Ishikawa (cell line): ENCODE results near the gene SLC6A20.

ENCODE experiments used
- CEBPB ChIP-seq: IDR thresholded peaks from 2 replicates; pipeline ENCODE4 v1.6.1; 2012
- CREB1 ChIP-seq: IDR thresholded peaks from 2 replicates; pipeline ENCODE4 v1.6.1; 2012; ENCODE audit warnings: low read depth
- EGR1 ChIP-seq: IDR thresholded peaks from 2 replicates; pipeline ENCODE4 v1.6.1; 2012
- EP300 ChIP-seq: IDR thresholded peaks from 2 replicates; pipeline ENCODE4 v1.6.1; 2012; ENCODE audit warnings: borderline replicate concordance
- FOXM1 ChIP-seq: IDR thresholded peaks from 2 replicates; pipeline ENCODE4 v1.6.1; 2012; ENCODE audit warnings: low read depth, borderline replicate concordance
- NFIC ChIP-seq: IDR thresholded peaks from 2 replicates; pipeline ENCODE4 v1.6.1; 2012
- RAD21 ChIP-seq: IDR thresholded peaks from 2 replicates; pipeline ENCODE4 v1.6.1; 2012; ENCODE audit warnings: low read depth
- TAF1 ChIP-seq: IDR thresholded peaks from 2 replicates; pipeline ENCODE4 v1.6.1; 2012; ENCODE audit warnings: low read depth, mild to moderate bottlenecking
- TCF12 ChIP-seq: IDR thresholded peaks from 2 replicates; pipeline ENCODE4 v1.6.1; 2012; ENCODE audit warnings: low read depth
- TEAD4 ChIP-seq: IDR thresholded peaks from 2 replicates; pipeline ENCODE4 v1.6.1; 2012
- YY1 ChIP-seq: IDR thresholded peaks from 2 replicates; pipeline ENCODE4 v1.6.1; 2012; ENCODE audit warnings: low read depth
- ZBTB7A ChIP-seq: IDR thresholded peaks from 2 replicates; pipeline ENCODE4 v1.6.1; 2012; ENCODE audit warnings: low read depth
- TF ChIP-seq, protein P1 (sequence below): IDR thresholded peaks from 2 replicates; pipeline ENCODE4 v1.6.1; 2012; ENCODE audit warnings: low read depth, mild to moderate bottlenecking
- TF ChIP-seq, protein P2 (sequence below): IDR thresholded peaks from 2 replicates; pipeline ENCODE4 v1.6.1; 2012
- TF ChIP-seq, protein P3 (sequence below): IDR thresholded peaks from 2 replicates; pipeline ENCODE4 v1.6.1; 2012

Gene SLC6A20

DNA sequence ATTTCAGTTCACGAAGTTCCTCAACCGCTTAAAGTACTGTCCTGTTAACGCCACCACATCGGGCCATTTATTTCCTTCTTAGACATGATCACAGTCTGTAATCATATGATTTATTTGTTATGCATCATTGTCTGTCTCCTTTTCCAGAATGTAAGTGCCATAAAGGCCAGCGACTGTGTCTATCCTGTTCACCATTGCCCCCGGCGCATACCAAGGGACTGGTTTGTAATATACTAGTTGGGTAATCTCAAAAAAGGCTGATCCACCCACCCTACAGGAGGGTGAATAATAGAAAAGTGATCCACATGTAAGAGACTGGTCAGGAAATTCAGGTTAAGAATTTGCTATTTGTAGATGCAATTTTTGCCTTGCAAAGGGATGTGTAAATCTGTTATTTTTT lies 41.9 kb downstream of the SLC6A20 start:
- TF ChIP-seq FOXM1 = no peak
- no peak for TF ChIP-seq CEBPB
- TF ChIP-seq EP300 = no peak
- no peak for TF ChIP-seq CREB1
- TF ChIP-seq EGR1 = no peak
- TF ChIP-seq, protein P1, sequence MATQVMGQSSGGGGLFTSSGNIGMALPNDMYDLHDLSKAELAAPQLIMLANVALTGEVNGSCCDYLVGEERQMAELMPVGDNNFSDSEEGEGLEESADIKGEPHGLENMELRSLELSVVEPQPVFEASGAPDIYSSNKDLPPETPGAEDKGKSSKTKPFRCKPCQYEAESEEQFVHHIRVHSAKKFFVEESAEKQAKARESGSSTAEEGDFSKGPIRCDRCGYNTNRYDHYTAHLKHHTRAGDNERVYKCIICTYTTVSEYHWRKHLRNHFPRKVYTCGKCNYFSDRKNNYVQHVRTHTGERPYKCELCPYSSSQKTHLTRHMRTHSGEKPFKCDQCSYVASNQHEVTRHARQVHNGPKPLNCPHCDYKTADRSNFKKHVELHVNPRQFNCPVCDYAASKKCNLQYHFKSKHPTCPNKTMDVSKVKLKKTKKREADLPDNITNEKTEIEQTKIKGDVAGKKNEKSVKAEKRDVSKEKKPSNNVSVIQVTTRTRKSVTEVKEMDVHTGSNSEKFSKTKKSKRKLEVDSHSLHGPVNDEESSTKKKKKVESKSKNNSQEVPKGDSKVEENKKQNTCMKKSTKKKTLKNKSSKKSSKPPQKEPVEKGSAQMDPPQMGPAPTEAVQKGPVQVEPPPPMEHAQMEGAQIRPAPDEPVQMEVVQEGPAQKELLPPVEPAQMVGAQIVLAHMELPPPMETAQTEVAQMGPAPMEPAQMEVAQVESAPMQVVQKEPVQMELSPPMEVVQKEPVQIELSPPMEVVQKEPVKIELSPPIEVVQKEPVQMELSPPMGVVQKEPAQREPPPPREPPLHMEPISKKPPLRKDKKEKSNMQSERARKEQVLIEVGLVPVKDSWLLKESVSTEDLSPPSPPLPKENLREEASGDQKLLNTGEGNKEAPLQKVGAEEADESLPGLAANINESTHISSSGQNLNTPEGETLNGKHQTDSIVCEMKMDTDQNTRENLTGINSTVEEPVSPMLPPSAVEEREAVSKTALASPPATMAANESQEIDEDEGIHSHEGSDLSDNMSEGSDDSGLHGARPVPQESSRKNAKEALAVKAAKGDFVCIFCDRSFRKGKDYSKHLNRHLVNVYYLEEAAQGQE = no peak
- TF ChIP-seq TCF12 = no peak
- TF ChIP-seq, protein P2, sequence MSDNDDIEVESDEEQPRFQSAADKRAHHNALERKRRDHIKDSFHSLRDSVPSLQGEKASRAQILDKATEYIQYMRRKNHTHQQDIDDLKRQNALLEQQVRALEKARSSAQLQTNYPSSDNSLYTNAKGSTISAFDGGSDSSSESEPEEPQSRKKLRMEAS = no peak
- no peak for TF ChIP-seq YY1
- TF ChIP-seq NFIC = no peak
- TF ChIP-seq RAD21 = no peak

DNA sequence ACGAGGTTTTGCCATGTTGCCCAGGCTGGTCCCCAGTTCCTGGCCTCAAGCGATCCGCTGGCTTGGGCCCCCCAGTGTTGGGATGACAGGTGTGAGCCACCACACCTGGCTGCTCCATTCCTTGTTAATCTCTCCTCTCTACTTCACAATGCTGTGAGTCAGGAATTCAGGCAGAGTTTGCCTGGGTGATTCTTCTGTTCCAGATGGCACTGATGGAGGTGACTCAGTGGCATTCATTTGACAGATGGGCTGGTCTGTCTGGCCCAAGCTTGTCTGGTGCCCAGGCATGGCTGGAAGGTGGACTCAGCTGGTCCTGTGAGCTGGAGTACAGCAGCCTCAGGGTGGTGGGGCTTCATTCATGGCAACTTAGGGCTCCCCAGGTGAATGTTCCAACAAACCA lies 43.2 kb downstream of the SLC6A20 start:
- TF ChIP-seq TAF1 = no peak
- no peak for TF ChIP-seq CEBPB
- TF ChIP-seq, protein P1 = no peak
- TF ChIP-seq CREB1 = no peak
- TF ChIP-seq RAD21 = no peak
- TF ChIP-seq EP300 = no peak
- no peak for TF ChIP-seq TEAD4
- no peak for TF ChIP-seq EGR1
- no peak for TF ChIP-seq FOXM1
- TF ChIP-seq YY1 = no peak
- no peak for TF ChIP-seq NFIC
- TF ChIP-seq, protein P2 = no peak
- TF ChIP-seq TCF12 = no peak
- TF ChIP-seq, protein P3, sequence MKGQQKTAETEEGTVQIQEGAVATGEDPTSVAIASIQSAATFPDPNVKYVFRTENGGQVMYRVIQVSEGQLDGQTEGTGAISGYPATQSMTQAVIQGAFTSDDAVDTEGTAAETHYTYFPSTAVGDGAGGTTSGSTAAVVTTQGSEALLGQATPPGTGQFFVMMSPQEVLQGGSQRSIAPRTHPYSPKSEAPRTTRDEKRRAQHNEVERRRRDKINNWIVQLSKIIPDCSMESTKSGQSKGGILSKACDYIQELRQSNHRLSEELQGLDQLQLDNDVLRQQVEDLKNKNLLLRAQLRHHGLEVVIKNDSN = no peak
- no peak for TF ChIP-seq ZBTB7A

DNA sequence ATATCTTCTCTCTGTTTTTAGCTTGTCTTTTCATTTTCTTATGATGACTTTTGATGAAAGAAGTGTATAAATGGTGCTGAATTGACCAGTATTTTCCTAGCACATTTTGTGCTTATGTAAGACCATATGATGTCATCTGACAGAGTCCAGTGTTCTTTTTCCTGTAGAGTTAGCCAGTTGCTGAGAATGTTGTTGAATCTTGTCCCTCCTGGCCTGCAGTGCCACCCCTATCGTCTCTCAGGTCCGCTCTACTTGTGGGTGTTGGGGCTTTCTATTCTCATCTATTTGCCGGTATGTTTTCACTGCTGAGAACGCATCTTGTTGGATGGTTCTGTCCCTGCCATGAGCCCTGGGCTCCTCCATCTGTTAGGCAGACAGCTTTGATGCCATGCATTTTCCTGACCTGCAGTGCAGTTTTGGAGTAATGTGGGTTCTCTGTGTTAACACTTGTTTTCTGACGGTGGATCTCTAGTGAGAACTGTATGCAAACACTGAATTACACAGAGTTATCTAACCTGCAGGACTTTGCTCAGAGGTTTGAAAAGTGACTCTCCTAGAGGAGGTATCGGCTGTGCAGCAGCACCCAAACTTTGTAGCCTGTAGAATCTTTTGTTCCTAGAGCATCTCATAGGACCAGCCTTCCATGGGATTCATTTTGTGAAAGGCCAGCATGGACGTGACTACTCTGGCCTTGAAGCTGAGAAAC lies 44.6 kb downstream of the SLC6A20 start:
- TF ChIP-seq TEAD4 (no peak), RAD21 (no peak), TAF1 (no peak), CREB1 (no peak), EGR1 (no peak), TCF12 (no peak), EP300 (no peak), FOXM1 (no peak)
- TF ChIP-seq, protein P2 = no peak
- TF ChIP-seq, protein P3 = no peak

DNA sequence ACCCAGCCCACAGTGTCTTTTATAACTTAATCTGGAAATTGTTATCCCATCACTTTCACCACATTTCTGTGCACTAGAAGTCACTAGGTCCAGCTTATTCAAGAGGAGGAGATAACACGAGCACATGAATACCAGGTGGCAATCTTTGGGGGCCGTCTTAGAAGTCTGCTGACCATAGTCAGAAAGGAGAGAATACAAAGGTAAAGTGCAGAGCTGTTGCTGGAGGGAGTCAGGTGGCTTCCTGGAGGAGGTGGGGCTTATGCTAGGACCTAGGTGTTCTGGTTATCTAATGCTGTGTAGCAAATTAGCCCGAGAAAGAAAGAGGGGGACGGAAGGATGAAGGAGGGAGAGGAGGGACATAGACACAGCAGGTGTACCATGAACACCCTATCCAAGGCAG lies 46.5 kb downstream of the SLC6A20 start:
- TF ChIP-seq CEBPB = no peak
- no peak for TF ChIP-seq ZBTB7A
- TF ChIP-seq, protein P1 = no peak
- TF ChIP-seq NFIC = no peak
- TF ChIP-seq, protein P2 = no peak
- no peak for TF ChIP-seq FOXM1
